Ishikawa (cell line): Measurements from ENCODE around the gene APOA4.

Source experiments
- CEBPB ChIP-seq: IDR thresholded peaks from 2 replicates; pipeline ENCODE4 v1.6.1; 2012
- CREB1 ChIP-seq: IDR thresholded peaks from 2 replicates; pipeline ENCODE4 v1.6.1; 2012; ENCODE audit warnings: low read depth
- EGR1 ChIP-seq: IDR thresholded peaks from 2 replicates; pipeline ENCODE4 v1.6.1; 2012
- EP300 ChIP-seq: IDR thresholded peaks from 2 replicates; pipeline ENCODE4 v1.6.1; 2012; ENCODE audit warnings: borderline replicate concordance
- FOXM1 ChIP-seq: IDR thresholded peaks from 2 replicates; pipeline ENCODE4 v1.6.1; 2012; ENCODE audit warnings: low read depth, borderline replicate concordance
- NFIC ChIP-seq: IDR thresholded peaks from 2 replicates; pipeline ENCODE4 v1.6.1; 2012
- RAD21 ChIP-seq: IDR thresholded peaks from 2 replicates; pipeline ENCODE4 v1.6.1; 2012; ENCODE audit warnings: low read depth
- TAF1 ChIP-seq: IDR thresholded peaks from 2 replicates; pipeline ENCODE4 v1.6.1; 2012; ENCODE audit warnings: low read depth, mild to moderate bottlenecking
- TCF12 ChIP-seq: IDR thresholded peaks from 2 replicates; pipeline ENCODE4 v1.6.1; 2012; ENCODE audit warnings: low read depth
- TEAD4 ChIP-seq: IDR thresholded peaks from 2 replicates; pipeline ENCODE4 v1.6.1; 2012
- YY1 ChIP-seq: IDR thresholded peaks from 2 replicates; pipeline ENCODE4 v1.6.1; 2012; ENCODE audit warnings: low read depth
- ZBTB7A ChIP-seq: IDR thresholded peaks from 2 replicates; pipeline ENCODE4 v1.6.1; 2012; ENCODE audit warnings: low read depth
- TF ChIP-seq, protein P1 (sequence below): IDR thresholded peaks from 2 replicates; pipeline ENCODE4 v1.6.1; 2012
- TF ChIP-seq, protein P2 (sequence below): IDR thresholded peaks from 2 replicates; pipeline ENCODE4 v1.6.1; 2012
- TF ChIP-seq, protein P3 (sequence below): IDR thresholded peaks from 2 replicates; pipeline ENCODE4 v1.6.1; 2012; ENCODE audit warnings: low read depth, mild to moderate bottlenecking

Gene APOA4

DNA sequence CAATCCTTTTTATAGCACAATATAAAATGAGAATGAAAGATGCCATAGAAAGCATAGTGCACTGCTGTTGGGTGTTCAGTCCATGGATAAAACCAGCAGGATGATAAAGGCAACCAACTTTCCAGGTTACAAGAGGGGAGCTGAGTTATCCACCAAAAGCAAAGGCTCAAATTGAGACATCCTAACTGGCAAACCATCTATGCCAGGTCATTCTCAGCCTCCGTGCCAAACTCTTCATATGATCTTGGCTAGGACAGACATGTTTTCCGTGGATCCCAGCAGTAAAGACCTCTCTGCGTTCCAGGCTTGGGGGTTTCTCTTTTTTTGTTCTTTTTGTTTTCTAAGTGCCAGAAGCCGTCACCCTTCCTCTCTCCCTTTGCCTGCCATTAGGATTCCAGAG, 21.6 kb upstream of the APOA4 start:
- TF ChIP-seq, protein P1, sequence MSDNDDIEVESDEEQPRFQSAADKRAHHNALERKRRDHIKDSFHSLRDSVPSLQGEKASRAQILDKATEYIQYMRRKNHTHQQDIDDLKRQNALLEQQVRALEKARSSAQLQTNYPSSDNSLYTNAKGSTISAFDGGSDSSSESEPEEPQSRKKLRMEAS, result no peak
- TF ChIP-seq, protein P2, sequence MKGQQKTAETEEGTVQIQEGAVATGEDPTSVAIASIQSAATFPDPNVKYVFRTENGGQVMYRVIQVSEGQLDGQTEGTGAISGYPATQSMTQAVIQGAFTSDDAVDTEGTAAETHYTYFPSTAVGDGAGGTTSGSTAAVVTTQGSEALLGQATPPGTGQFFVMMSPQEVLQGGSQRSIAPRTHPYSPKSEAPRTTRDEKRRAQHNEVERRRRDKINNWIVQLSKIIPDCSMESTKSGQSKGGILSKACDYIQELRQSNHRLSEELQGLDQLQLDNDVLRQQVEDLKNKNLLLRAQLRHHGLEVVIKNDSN, result no peak
- no peak for TF ChIP-seq RAD21
- TF ChIP-seq NFIC, result no peak
- no peak for TF ChIP-seq TEAD4
- TF ChIP-seq CREB1, result no peak
- TF ChIP-seq FOXM1, result no peak
- no peak for TF ChIP-seq YY1
- TF ChIP-seq, protein P3, sequence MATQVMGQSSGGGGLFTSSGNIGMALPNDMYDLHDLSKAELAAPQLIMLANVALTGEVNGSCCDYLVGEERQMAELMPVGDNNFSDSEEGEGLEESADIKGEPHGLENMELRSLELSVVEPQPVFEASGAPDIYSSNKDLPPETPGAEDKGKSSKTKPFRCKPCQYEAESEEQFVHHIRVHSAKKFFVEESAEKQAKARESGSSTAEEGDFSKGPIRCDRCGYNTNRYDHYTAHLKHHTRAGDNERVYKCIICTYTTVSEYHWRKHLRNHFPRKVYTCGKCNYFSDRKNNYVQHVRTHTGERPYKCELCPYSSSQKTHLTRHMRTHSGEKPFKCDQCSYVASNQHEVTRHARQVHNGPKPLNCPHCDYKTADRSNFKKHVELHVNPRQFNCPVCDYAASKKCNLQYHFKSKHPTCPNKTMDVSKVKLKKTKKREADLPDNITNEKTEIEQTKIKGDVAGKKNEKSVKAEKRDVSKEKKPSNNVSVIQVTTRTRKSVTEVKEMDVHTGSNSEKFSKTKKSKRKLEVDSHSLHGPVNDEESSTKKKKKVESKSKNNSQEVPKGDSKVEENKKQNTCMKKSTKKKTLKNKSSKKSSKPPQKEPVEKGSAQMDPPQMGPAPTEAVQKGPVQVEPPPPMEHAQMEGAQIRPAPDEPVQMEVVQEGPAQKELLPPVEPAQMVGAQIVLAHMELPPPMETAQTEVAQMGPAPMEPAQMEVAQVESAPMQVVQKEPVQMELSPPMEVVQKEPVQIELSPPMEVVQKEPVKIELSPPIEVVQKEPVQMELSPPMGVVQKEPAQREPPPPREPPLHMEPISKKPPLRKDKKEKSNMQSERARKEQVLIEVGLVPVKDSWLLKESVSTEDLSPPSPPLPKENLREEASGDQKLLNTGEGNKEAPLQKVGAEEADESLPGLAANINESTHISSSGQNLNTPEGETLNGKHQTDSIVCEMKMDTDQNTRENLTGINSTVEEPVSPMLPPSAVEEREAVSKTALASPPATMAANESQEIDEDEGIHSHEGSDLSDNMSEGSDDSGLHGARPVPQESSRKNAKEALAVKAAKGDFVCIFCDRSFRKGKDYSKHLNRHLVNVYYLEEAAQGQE, result no peak
- no peak for TF ChIP-seq EGR1

DNA sequence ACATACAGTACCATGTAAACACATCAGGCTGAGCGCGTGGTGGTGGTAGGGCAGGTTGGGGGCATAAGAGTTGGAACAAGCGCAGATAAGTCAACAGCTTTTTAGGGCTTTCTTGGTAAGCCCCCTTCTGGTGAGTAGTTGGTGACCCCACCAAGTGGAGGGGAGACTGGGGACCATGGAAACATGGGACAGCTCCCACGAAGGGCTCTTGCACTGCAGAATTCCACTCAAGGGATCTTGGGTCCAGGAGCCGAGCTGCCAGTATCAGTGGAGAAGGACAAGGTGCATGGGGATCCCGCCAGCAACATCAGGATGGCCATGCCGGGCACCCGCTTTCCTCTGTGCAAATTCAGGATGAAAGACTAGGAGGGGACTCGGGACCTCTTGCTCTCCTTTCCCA, 20.6 kb upstream of the APOA4 start:
- no peak for TF ChIP-seq EP300
- no peak for TF ChIP-seq TEAD4
- TF ChIP-seq TAF1, result no peak
- no peak for TF ChIP-seq CEBPB
- TF ChIP-seq FOXM1, result no peak
- TF ChIP-seq, protein P1, result no peak
- no peak for TF ChIP-seq YY1
- TF ChIP-seq, protein P2, result no peak
- no peak for TF ChIP-seq TCF12
- TF ChIP-seq ZBTB7A, result no peak
- no peak for TF ChIP-seq CREB1
- TF ChIP-seq NFIC, result no peak
- no peak for TF ChIP-seq RAD21
- TF ChIP-seq, protein P3, result no peak

DNA sequence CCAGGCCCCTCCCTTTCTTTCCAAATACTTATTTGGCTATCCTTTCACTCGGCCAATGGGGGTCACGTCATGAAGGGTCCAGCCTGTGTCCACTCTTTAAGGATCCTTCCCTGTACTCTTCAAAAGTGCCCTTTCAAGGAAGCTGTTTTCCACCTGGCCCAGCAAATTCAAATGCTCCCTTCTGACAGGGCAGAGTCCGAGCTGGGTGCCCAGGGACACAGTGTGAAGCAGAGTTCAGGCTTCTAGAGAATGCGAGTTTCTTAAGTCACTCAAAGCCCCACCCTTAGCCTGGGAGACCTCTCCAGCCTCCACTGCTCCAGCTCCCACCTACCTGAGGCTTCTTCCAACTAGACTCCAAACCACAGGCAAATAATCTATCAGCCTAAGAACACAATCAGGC, 19.8 kb upstream of the APOA4 start:
- no peak for TF ChIP-seq EGR1
- no peak for TF ChIP-seq TCF12
- TF ChIP-seq TEAD4, result no peak
- no peak for TF ChIP-seq NFIC
- TF ChIP-seq TAF1, result no peak
- TF ChIP-seq, protein P3, result no peak
- no peak for TF ChIP-seq FOXM1
- no peak for TF ChIP-seq EP300
- TF ChIP-seq, protein P2, result no peak
- TF ChIP-seq, protein P1, result no peak
- TF ChIP-seq CREB1, result no peak
- no peak for TF ChIP-seq ZBTB7A
- TF ChIP-seq RAD21, result no peak
- TF ChIP-seq CEBPB, result no peak
- no peak for TF ChIP-seq YY1

DNA sequence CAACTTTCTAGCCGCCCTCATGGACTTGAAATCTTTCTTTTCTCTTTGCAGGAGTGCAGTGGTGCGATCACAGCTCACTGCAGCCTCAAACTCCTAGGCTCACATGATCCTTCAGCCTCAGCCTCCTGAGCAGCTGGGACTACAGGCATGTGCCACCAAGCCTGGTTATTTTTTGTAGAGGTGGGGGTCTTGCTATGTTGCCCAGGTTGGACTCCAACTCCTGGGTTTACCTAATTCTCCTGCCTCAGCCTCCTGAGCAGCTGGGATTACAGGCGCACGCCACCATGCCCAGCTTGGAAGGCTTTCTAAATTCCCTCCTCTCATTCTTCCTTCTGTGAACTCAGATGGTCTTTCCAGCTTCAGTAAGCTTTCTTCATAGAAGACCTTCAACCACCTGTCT, 19.0 kb upstream of the APOA4 start:
- TF ChIP-seq, protein P2, result no peak
- TF ChIP-seq, protein P1, result no peak
- TF ChIP-seq FOXM1, result no peak
- no peak for TF ChIP-seq CEBPB
- no peak for TF ChIP-seq EGR1
